Stimulated activated naive CD8-positive, alpha-beta T cell treated with anti-CD3 and anti-CD28 coated beads, Interleukin-15, amount 100 ng/mL, for 72 hours (primary cell): ENCODE measurements around the gene GUK1.

Experiments
- ATAC-seq: fragments of 150-1000 bp; cut with Tn5 transposase; 2 replicates; pipeline ENCODE4 v1.10.0; 2021; ENCODE audit warnings: mild to moderate bottlenecking, moderate library complexity
- DNase-seq, 2 donors: peaks; one replicate each; pipeline ENCODE4 v3.0.0; 2021 to 2022
- H3K27ac Mint-ChIP-seq, 2 donors: one replicate each; pipeline ENCODE4 v1.8.0; 2022; ENCODE audit warnings: mild to moderate bottlenecking in 2 of 2, mixed read lengths in 2 of 2, moderate library complexity in 2 of 2
- H3K27me3 Mint-ChIP-seq: one replicate; pipeline ENCODE4 v1.8.0; 2022; ENCODE audit warnings: mixed read lengths
- H3K4me1 Mint-ChIP-seq: one replicate; pipeline ENCODE4 v1.8.0; 2022; ENCODE audit warnings: mild to moderate bottlenecking, mixed read lengths
- H3K4me3 Mint-ChIP-seq, 2 donors: one replicate each; pipeline ENCODE4 v1.8.0; 2022; ENCODE audit warnings: mild to moderate bottlenecking in 2 of 2, mixed read lengths in 2 of 2, moderate library complexity in 1 of 2
- H3K9me3 Mint-ChIP-seq, 2 donors: one replicate each; pipeline ENCODE4 v1.8.0; 2022; ENCODE audit warnings: mixed read lengths in 2 of 2

GUK1 gene

GRCh38 chr1:228139406-228139930 is 611 bp upstream of the GUK1 start:
- no peak for ATAC-seq
- DNase-seq = no peak
- Mint-ChIP-seq H3K27ac (peak overlapping the region; percentile 74 to 95), H3K27me3 (no peaks in the 10 kb centered on the region), H3K9me3 (no peaks in the 10 kb centered on the region), H3K4me3 (peak overlapping the region; percentile 98), H3K4me1 (peaks cover 35% of the 10 kb centered on the region)

- Mint-ChIP-seq H3K9me3 (no peaks in the 10 kb centered on the region), H3K4me1 (peaks cover 44% of the 10 kb centered on the region), H3K27ac (peak overlapping the region; percentile 94 to 96), H3K27me3 (no peaks in the 10 kb centered on the region), H3K4me3 (peak overlapping the region; percentile 98)
- ATAC-seq (no peak), DNase-seq (peak in 1 of 2 donors; percentile 30)
Observed at GRCh38 chr1:228140724-228141225, 696 bp downstream of the GUK1 start.

GRCh38 chr1:228141226-228142044 is 1.4 kb downstream of the GUK1 start:
- Mint-ChIP-seq H3K27me3 (no peaks in the 10 kb centered on the region), H3K4me3 (peak overlapping the region; percentile 98), H3K4me1 (peaks cover 47% of the 10 kb centered on the region), H3K27ac (peak overlapping the region; percentile 94 to 96), H3K9me3 (no peaks in the 10 kb centered on the region)
- ATAC-seq (no peak), DNase-seq (peak in 1 of 2 donors; percentile 32)

GRCh38 chr1:228142155-228142691 is 2.1 kb downstream of the GUK1 start:
- H3K9me3 Mint-ChIP-seq = no peaks in the 10 kb centered on the region
- peak overlapping the region in 1 of 2 donors; percentile 94 for H3K27ac Mint-ChIP-seq
- ATAC-seq (no peak), DNase-seq (no peak)
- H3K4me3 Mint-ChIP-seq = peak overlapping the region; percentile 98
- peaks cover 47% of the 10 kb centered on the region for H3K4me1 Mint-ChIP-seq
- no peaks in the 10 kb centered on the region for H3K27me3 Mint-ChIP-seq

- H3K4me3 Mint-ChIP-seq = peak overlapping the region; percentile 98
- H3K9me3 Mint-ChIP-seq = no peaks in the 10 kb centered on the region
- DNase-seq (peak in 1 of 2 donors; percentile 13), ATAC-seq (no peak)
- H3K27ac Mint-ChIP-seq = peak overlapping the region; percentile 46 to 94
- H3K4me1 Mint-ChIP-seq = peaks cover 47% of the 10 kb centered on the region
- H3K27me3 Mint-ChIP-seq = no peaks in the 10 kb centered on the region
Observed at GRCh38 chr1:228142701-228143136, 2.6 kb downstream of the GUK1 start.

- no peaks in the 10 kb centered on the region for H3K9me3 Mint-ChIP-seq
- no peak for ATAC-seq
- peaks cover 47% of the 10 kb centered on the region for H3K4me1 Mint-ChIP-seq
- no peak for DNase-seq
- H3K4me3 Mint-ChIP-seq = peak overlapping the region; percentile 24 to 98
- H3K27ac Mint-ChIP-seq = peak overlapping the region in 1 of 2 donors; percentile 71
- no peaks in the 10 kb centered on the region for H3K27me3 Mint-ChIP-seq
Observed at GRCh38 chr1:228143480-228144192, 3.6 kb downstream of the GUK1 start.

- no peak overlapping the region for H3K27ac Mint-ChIP-seq
- no peak for DNase-seq
- H3K27me3 Mint-ChIP-seq = no peaks in the 10 kb centered on the region
Observed at GRCh38 chr1:228144193-228144992, 4.3 kb downstream of the GUK1 start.

GRCh38 chr1:228144993-228145343 is 4.9 kb downstream of the GUK1 start:
- DNase-seq (no peak), ATAC-seq (no peak)
- Mint-ChIP-seq H3K27me3 (no peaks in the 10 kb centered on the region), H3K9me3 (no peaks in the 10 kb centered on the region), H3K4me1 (peaks cover 47% of the 10 kb centered on the region), H3K4me3 (no peak overlapping the region), H3K27ac (no peak overlapping the region)

More at GRCh38 chr1:228144193-228144992, 4.3 kb downstream of the GUK1 start:
- Mint-ChIP-seq H3K9me3 (no peaks in the 10 kb centered on the region), H3K4me3 (no peak overlapping the region), H3K4me1 (peaks cover 47% of the 10 kb centered on the region)
- ATAC-seq = no peak

- no peak overlapping the region for H3K4me3 Mint-ChIP-seq
- no peaks in the 10 kb centered on the region for H3K27me3 Mint-ChIP-seq
- H3K4me1 Mint-ChIP-seq = peaks cover 47% of the 10 kb centered on the region
- DNase-seq (no peak), ATAC-seq (no peak)
- no peak overlapping the region for H3K27ac Mint-ChIP-seq
- H3K9me3 Mint-ChIP-seq = no peaks in the 10 kb centered on the region
Observed at GRCh38 chr1:228145463-228146416, 5.7 kb downstream of the GUK1 start.

- Mint-ChIP-seq H3K4me1 (peaks cover 47% of the 10 kb centered on the region), H3K4me3 (no peak overlapping the region), H3K27ac (peak overlapping the region; percentile 46 to 55), H3K27me3 (no peaks in the 10 kb centered on the region), H3K9me3 (no peaks in the 10 kb centered on the region)
- ATAC-seq = no peak
- no peak for DNase-seq
Observed at GRCh38 chr1:228146417-228147150, 6.5 kb downstream of the GUK1 start.

- H3K4me3 Mint-ChIP-seq = no peak overlapping the region
- H3K27me3 Mint-ChIP-seq = no peaks in the 10 kb centered on the region
- DNase-seq (no peak), ATAC-seq (no peak)
- H3K27ac Mint-ChIP-seq = no peak overlapping the region
- H3K9me3 Mint-ChIP-seq = no peaks in the 10 kb centered on the region
- peaks cover 43% of the 10 kb centered on the region for H3K4me1 Mint-ChIP-seq
Observed at GRCh38 chr1:228147151-228147693, 7.1 kb downstream of the GUK1 start.

- Mint-ChIP-seq H3K27ac (no peak overlapping the region), H3K4me3 (no peak overlapping the region), H3K27me3 (no peaks in the 10 kb centered on the region), H3K9me3 (no peaks in the 10 kb centered on the region), H3K4me1 (peaks cover 37% of the 10 kb centered on the region)
- DNase-seq = no peak
- no peak for ATAC-seq
Observed at GRCh38 chr1:228147768-228148167, 7.7 kb downstream of the GUK1 start.

GRCh38 chr1:228148196-228148861 is 8.2 kb downstream of the GUK1 start:
- Mint-ChIP-seq H3K9me3 (no peaks in the 10 kb centered on the region), H3K27me3 (no peaks in the 10 kb centered on the region), H3K4me1 (peaks cover 32% of the 10 kb centered on the region), H3K27ac (peak overlapping the region in 1 of 2 donors; percentile 48), H3K4me3 (no peak overlapping the region)
- ATAC-seq (no peak), DNase-seq (no peak)
